ENCODE data around the gene MRPS12.
"Not testable (repeated sequence)": the region's sequence is repeated elsewhere in the genome, so short reads cannot be mapped to it uniquely, and the experiment has no call there.

Gene MRPS12

GRCh38 chr19:38958301-38958700, 27.6 kb downstream of the MRPS12 start:
- no peak overlapping the region for H3K4me2 ChIP-seq (ENCODE audit: low read depth, low read length)
- no peaks in the 10 kb centered on the region for H3K9me2 ChIP-seq (replicated peaks; ENCODE audit: insufficient read depth, low read length)
- no peak overlapping the region for H3K27ac ChIP-seq (ENCODE audit: low read length)
- H3F3A ChIP-seq (ENCODE audit: insufficient read depth, low read length): no peaks in the 10 kb centered on the region
- H3K27me3 ChIP-seq (replicated peaks; ENCODE audit: insufficient read depth, low read length): no peaks in the 10 kb centered on the region
- H3K36me3 ChIP-seq (replicated peaks; ENCODE audit: insufficient read depth, low read length): no peaks in the 10 kb centered on the region
- H3K4me3 ChIP-seq (ENCODE audit: low read length): no peak overlapping the region
- H2AFZ ChIP-seq (ENCODE audit: low read length): no peak overlapping the region
- TF ChIP-seq EZH2phosphoT487 (IDR thresholded peaks at IDR 0.05; ENCODE audit: low read length): no peak
- TF ChIP-seq EZH2 (optimal IDR thresholded peaks at IDR 0.05; ENCODE audit: low read depth, low read length): no peak
- no peak for TF ChIP-seq CTCF (IDR thresholded peaks at IDR 0.05; ENCODE audit: low read length)
- H3K4me1 ChIP-seq (ENCODE audit: low read length): 0 out of 2 replicates have a peak, but pooled peaks cover 3% of the 10 kb centered on the region
- H4K20me1 ChIP-seq (ENCODE audit: insufficient read depth, low read length): no peaks in the 10 kb centered on the region
- H3K9me3 ChIP-seq (replicated peaks; ENCODE audit: insufficient read depth, low read length): no peaks in the 10 kb centered on the region
- DNase-seq: no peak
- H3K79me2 ChIP-seq (ENCODE audit: low read length): no peaks in the 10 kb centered on the region
- H3K9ac ChIP-seq (ENCODE audit: low read length): no peak overlapping the region

- H3K36me3 ChIP-seq (replicated peaks; ENCODE audit: insufficient read depth, low read length): no peaks in the 10 kb centered on the region
- no peaks in the 10 kb centered on the region for H3K9me2 ChIP-seq (replicated peaks; ENCODE audit: insufficient read depth, low read length)
- no peak overlapping the region for H3K27ac ChIP-seq (ENCODE audit: low read length)
- no peaks in the 10 kb centered on the region for H3K9me3 ChIP-seq (replicated peaks; ENCODE audit: insufficient read depth, low read length)
- 0 out of 2 replicates have a peak, but pooled peaks cover 3% of the 10 kb centered on the region for H3K4me1 ChIP-seq (ENCODE audit: low read length)
- H3K27me3 ChIP-seq (replicated peaks; ENCODE audit: insufficient read depth, low read length): no peaks in the 10 kb centered on the region
- no peak overlapping the region for H3K4me2 ChIP-seq (ENCODE audit: low read depth, low read length)
- TF ChIP-seq EZH2 (optimal IDR thresholded peaks at IDR 0.05; ENCODE audit: low read depth, low read length) (no peak), CTCF (IDR thresholded peaks at IDR 0.05; ENCODE audit: low read length) (no peak)
- no peak overlapping the region for H3K4me3 ChIP-seq (ENCODE audit: low read length)
- no peaks in the 10 kb centered on the region for H3F3A ChIP-seq (ENCODE audit: insufficient read depth, low read length)
- H3K79me2 ChIP-seq (ENCODE audit: low read length): no peaks in the 10 kb centered on the region
- H2AFZ ChIP-seq (ENCODE audit: low read length): no peak overlapping the region
- no peaks in the 10 kb centered on the region for H4K20me1 ChIP-seq (ENCODE audit: insufficient read depth, low read length)
- no peak overlapping the region for H3K9ac ChIP-seq (ENCODE audit: low read length)
- DNase-seq: no peak
Measured at GRCh38 chr19:38959618-38960017, 28.9 kb downstream of the MRPS12 start.

- H3K27ac ChIP-seq (ENCODE audit: low read length): no peak overlapping the region
- no peaks in the 10 kb centered on the region for H3F3A ChIP-seq (ENCODE audit: insufficient read depth, low read length)
- H4K20me1 ChIP-seq (ENCODE audit: insufficient read depth, low read length): no peaks in the 10 kb centered on the region
- H3K9ac ChIP-seq (ENCODE audit: low read length): no peak overlapping the region
- 0 out of 2 replicates have a peak, but pooled peaks cover 3% of the 10 kb centered on the region for H3K4me1 ChIP-seq (ENCODE audit: low read length)
- no peak overlapping the region for H3K4me3 ChIP-seq (ENCODE audit: low read length)
- no peak overlapping the region for H3K4me2 ChIP-seq (ENCODE audit: low read depth, low read length)
- no peak for DNase-seq
- H2AFZ ChIP-seq (ENCODE audit: low read length): no peak overlapping the region
- H3K9me3 ChIP-seq (replicated peaks; ENCODE audit: insufficient read depth, low read length): no peaks in the 10 kb centered on the region
- H3K36me3 ChIP-seq (replicated peaks; ENCODE audit: insufficient read depth, low read length): no peaks in the 10 kb centered on the region
- no peaks in the 10 kb centered on the region for H3K79me2 ChIP-seq (ENCODE audit: low read length)
- TF ChIP-seq EZH2phosphoT487 (IDR thresholded peaks at IDR 0.05; ENCODE audit: low read length): no peak
- no peak for TF ChIP-seq EZH2 (optimal IDR thresholded peaks at IDR 0.05; ENCODE audit: low read depth, low read length)
- no peak for TF ChIP-seq CTCF (IDR thresholded peaks at IDR 0.05; ENCODE audit: low read length)
- no peaks in the 10 kb centered on the region for H3K9me2 ChIP-seq (replicated peaks; ENCODE audit: insufficient read depth, low read length)
- no peaks in the 10 kb centered on the region for H3K27me3 ChIP-seq (replicated peaks; ENCODE audit: insufficient read depth, low read length)
Measured at GRCh38 chr19:38964738-38965137, 34.0 kb downstream of the MRPS12 start.

- not testable (repeated sequence) for H3K9me2 ChIP-seq (replicated peaks; ENCODE audit: insufficient read depth, low read length); H3K36me3 ChIP-seq (replicated peaks; ENCODE audit: insufficient read depth, low read length); H3K9ac ChIP-seq (ENCODE audit: low read length); H3F3A ChIP-seq (ENCODE audit: insufficient read depth, low read length); H3K4me3 ChIP-seq (ENCODE audit: low read length); H3K9me3 ChIP-seq (replicated peaks; ENCODE audit: insufficient read depth, low read length); H3K27me3 ChIP-seq (replicated peaks; ENCODE audit: insufficient read depth, low read length); H3K79me2 ChIP-seq (ENCODE audit: low read length); DNase-seq; H2AFZ ChIP-seq (ENCODE audit: low read length); H3K4me2 ChIP-seq (ENCODE audit: low read depth, low read length); H3K4me1 ChIP-seq (ENCODE audit: low read length); H3K27ac ChIP-seq (ENCODE audit: low read length); H4K20me1 ChIP-seq (ENCODE audit: insufficient read depth, low read length)
Measured at GRCh38 chr19:38966149-38966548, 35.4 kb downstream of the MRPS12 start.

Data from MM.1S (cell line).